ENCODE measurements around the gene CATSPER3. TPM values are rescaled to one million over a fixed set of nuclear protein-coding genes. Genes with fewer than 3 reads are reported as not detected.

The CATSPER3 gene
- total RNA-seq, 2 experiments from 2014 or later, result 0.31 to 0.32 TPM

DNA sequence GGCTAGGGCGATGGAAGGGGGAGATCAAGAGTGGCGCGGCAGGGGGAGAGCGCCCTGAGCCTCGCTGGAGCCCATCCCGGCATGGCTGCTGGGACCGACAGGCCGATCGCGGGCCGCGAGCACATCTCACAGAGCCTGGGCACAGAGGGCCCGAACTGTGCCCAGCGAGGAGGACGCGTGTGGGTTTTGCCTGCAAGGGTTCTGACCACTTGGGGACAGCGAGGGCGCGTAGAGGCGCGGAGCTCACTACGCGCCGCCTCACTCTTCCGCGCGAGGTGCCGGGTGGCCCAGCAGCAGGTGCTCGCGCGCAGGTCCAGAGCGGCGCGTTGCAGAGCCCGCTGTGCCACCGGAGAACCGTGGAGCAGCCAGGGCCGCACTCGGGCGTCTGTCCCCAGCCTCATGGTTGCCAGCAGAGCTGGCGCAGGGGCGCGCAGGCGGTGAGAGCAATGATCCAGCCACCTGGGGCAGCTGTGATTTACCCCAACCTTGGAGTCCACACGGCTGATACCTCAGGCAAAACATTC, 82.6 kb downstream of the CATSPER3 start:
- ATAC-seq (no peak), DNase-seq (no peak)
- ChIA-PET POLR2A (no interaction called here), CTCF (no interaction called here)
- no peak overlapping the region for H3K27ac Mint-ChIP-seq
- no peak overlapping the region for H3K4me3 Mint-ChIP-seq
- peaks cover 56% of the 10 kb centered on the region for H3K27me3 Mint-ChIP-seq
- H3K4me1 Mint-ChIP-seq (ENCODE audit: low read depth), result no peaks in the 10 kb centered on the region
- H3K9me3 Mint-ChIP-seq, result no peaks in the 10 kb centered on the region
- intact Hi-C loops (cut with micrococcal nuclease), result no loop called here
- no peaks in the 10 kb centered on the region for H3K36me3 Mint-ChIP-seq (ENCODE audit: low read depth)
- TF ChIP-seq, protein P1, sequence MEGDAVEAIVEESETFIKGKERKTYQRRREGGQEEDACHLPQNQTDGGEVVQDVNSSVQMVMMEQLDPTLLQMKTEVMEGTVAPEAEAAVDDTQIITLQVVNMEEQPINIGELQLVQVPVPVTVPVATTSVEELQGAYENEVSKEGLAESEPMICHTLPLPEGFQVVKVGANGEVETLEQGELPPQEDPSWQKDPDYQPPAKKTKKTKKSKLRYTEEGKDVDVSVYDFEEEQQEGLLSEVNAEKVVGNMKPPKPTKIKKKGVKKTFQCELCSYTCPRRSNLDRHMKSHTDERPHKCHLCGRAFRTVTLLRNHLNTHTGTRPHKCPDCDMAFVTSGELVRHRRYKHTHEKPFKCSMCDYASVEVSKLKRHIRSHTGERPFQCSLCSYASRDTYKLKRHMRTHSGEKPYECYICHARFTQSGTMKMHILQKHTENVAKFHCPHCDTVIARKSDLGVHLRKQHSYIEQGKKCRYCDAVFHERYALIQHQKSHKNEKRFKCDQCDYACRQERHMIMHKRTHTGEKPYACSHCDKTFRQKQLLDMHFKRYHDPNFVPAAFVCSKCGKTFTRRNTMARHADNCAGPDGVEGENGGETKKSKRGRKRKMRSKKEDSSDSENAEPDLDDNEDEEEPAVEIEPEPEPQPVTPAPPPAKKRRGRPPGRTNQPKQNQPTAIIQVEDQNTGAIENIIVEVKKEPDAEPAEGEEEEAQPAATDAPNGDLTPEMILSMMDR (IDR thresholded peaks at IDR 0.05), result no peak

DNA sequence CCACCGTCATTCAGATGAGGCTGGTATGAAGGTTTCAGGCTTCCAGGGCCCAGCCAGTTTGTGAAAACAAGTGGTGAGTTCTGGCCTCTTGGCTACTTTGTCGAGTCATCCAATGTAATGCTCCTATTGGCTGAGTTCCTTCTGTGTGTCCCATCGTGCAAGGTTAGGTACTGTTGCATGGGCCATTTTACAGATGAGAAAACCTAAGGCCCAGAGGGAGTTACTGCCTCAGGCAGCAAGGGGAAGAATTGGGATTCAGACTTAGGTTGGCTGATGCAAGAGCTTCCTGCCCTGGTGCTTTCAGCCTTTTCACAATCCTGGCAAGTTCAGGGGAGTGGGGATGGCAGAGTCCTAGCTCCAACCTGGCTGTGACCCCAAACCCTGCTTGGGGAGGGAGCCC, 83.7 kb downstream of the CATSPER3 start:
- POLR2A ChIA-PET, result no interaction called here

DNA sequence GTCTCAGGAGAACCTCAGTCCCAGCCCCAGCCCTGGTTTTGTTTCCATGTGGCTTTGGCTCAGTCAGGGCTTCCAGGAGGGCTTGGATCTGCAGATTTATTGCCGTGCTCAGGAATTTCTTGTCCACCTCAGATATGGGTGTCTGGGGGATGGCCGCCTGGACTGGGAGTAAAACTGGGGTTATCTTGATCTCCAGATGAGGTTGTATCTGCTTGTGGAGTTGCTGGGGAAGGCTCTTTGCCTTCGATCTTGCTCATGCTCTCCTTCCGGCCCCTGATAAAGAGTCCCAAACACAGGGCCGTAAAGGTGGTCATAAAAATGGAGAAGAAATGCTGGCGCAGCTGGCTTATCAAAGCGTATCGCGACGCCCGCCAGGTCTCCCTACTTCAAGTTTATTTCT, 84.2 kb downstream of the CATSPER3 start:
- intact Hi-C loops (cut with micrococcal nuclease), result no loop called here
- Mint-ChIP-seq H3K27ac (no peak overlapping the region), H3K9me3 (no peaks in the 10 kb centered on the region), H3K4me1 (ENCODE audit: low read depth) (no peaks in the 10 kb centered on the region), H3K36me3 (ENCODE audit: low read depth) (no peaks in the 10 kb centered on the region), H3K27me3 (peaks cover 50% of the 10 kb centered on the region), H3K4me3 (no peak overlapping the region)
- DNase-seq, result no peak
- ChIA-PET POLR2A (no interaction called here), CTCF (no interaction called here)
- TF ChIP-seq, protein P1 (IDR thresholded peaks at IDR 0.05), result no peak
- ATAC-seq, result no peak

More for the DNA sequence above, 83.7 kb downstream of the CATSPER3 start:
- TF ChIP-seq, protein P1 (IDR thresholded peaks at IDR 0.05), result no peak
- CTCF ChIA-PET, result no interaction called here
- Mint-ChIP-seq H3K4me3 (no peak overlapping the region), H3K27me3 (peaks cover 52% of the 10 kb centered on the region), H3K9me3 (no peaks in the 10 kb centered on the region), H3K4me1 (ENCODE audit: low read depth) (no peaks in the 10 kb centered on the region), H3K36me3 (ENCODE audit: low read depth) (no peaks in the 10 kb centered on the region), H3K27ac (no peak overlapping the region)
- ATAC-seq (no peak), DNase-seq (no peak)
- intact Hi-C loops (cut with micrococcal nuclease), result no loop called here

DNA sequence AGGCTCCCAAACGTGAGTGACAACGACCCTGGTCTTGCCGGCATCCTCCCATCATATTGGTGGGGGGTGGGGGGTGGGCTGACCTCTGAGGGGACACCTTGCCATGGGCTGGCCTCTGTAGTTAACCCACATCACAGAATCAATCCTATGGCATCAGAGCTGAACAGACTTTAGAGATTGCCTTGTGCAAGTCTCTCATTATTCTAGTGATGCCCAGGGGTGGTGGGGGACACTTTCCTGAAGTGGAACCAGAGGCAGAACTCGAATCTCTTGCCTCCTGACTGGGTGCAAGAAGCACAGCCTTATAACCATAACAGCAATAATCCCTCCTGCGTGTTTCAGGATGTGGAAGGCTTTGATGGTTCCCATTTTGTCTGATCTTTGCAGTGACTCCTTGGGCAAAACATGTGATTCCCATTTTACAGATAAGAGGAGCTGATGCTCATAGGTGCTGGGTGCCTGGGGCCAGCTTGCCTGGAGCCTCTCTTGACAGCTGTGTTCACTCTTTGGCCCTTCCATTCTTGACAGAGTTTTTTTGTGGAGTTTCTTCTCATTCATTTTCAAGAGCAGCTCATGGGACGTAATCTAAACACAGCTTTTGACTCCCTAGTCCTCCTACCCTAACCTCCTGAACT, 84.9 kb downstream of the CATSPER3 start:
- Mint-ChIP-seq H3K9me3 (no peaks in the 10 kb centered on the region), H3K4me3 (no peak overlapping the region), H3K4me1 (ENCODE audit: low read depth) (no peaks in the 10 kb centered on the region), H3K36me3 (ENCODE audit: low read depth) (no peaks in the 10 kb centered on the region), H3K27me3 (peaks cover 47% of the 10 kb centered on the region), H3K27ac (no peak overlapping the region)
- CTCF ChIA-PET, result no interaction called here
- no peak for ATAC-seq
- intact Hi-C loops (cut with micrococcal nuclease), result no loop called here
- POLR2A ChIA-PET, result no interaction called here
- no peak for DNase-seq
- TF ChIP-seq, protein P1 (IDR thresholded peaks at IDR 0.05), result no peak

DNA sequence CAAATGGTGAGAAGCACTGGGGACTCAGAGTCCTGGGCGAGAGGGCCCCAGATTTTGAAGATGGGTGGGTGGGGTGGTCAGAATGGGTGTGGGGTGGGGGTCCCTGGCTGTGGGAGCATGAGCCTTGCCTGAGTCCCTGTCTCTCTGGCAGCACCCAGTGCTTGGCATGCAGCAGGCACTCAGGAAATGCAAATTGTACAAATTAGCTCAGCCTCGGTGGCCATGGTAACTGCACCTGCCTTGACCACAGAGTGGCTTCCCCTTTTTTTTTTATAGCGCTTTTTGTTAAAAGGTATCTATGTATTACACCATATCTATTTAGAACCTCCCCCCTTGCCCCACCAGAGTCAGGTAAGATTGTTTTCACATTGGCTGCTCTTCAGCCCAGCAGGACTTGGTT, 85.6 kb downstream of the CATSPER3 start:
- DNase-seq (peak; percentile 24), ATAC-seq (peak; percentile 37)
- ChIA-PET POLR2A (no interaction called here), CTCF (no interaction called here)
- Mint-ChIP-seq H3K4me1 (ENCODE audit: low read depth) (no peaks in the 10 kb centered on the region), H3K9me3 (no peaks in the 10 kb centered on the region), H3K4me3 (no peak overlapping the region), H3K27me3 (peaks cover 44% of the 10 kb centered on the region), H3K36me3 (ENCODE audit: low read depth) (no peaks in the 10 kb centered on the region), H3K27ac (no peak overlapping the region)
- intact Hi-C loops (cut with micrococcal nuclease), result no loop called here
- TF ChIP-seq, protein P1 (IDR thresholded peaks at IDR 0.05), result no peak
